ENCODE data around the gene NAXD.

The NAXD gene

GRCh38 chr13:110638814-110639806 lies 23.8 kb downstream of the NAXD start:
- Histone ChIP-seq H3K4me1 (ENCODE audit: control insufficient read depth, insufficient read depth, low read length, poor library complexity, severe bottlenecking) (no peaks in the 10 kb centered on the region), H3K36me3 (ENCODE audit: control insufficient read depth, insufficient read depth, low read length) (peaks cover 64% of the 10 kb centered on the region), H3K9me3 (ENCODE audit: control insufficient read depth, low read length) (no peaks in the 10 kb centered on the region), H3K27ac (ENCODE audit: low read depth, low read length, severe bottlenecking) (no peak overlapping the region), H3K4me3 (ENCODE audit: extremely low read depth, insufficient read depth, low read length, poor library complexity, severe bottlenecking) (no peak overlapping the region)
- WGBS, 2 experiments (ENCODE audit: insufficient coverage in 2 of 2): 94 to 95% methylated on average over 37 to 38 of the region's 39 CpGs

DNA sequence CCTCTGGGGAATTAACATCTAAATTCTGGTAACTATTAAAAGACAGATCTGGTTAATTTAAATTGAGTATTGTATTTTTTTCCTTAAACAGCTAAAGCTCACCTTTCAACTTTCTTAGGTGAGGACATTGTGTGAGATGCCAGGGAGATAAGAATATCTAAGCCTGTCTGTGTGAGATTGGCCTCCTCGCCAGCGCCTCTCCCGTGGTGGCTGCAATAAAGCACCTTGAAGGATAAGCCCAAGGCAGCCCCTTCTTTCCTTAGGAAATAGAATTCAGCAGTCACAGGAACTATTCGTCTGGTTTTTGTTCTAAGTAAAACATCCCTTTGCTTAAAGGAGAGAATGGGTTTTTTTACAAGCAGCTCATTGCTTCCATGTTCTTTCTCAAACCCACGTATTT lies 24.6 kb downstream of the NAXD start:
- WGBS, 2 experiments (ENCODE audit: insufficient coverage in 2 of 2): 91 to 96% methylated on average over 5 of the region's 5 CpGs
- Histone ChIP-seq H3K4me3 (ENCODE audit: extremely low read depth, insufficient read depth, low read length, poor library complexity, severe bottlenecking) (no peak overlapping the region), H3K27ac (ENCODE audit: low read depth, low read length, severe bottlenecking) (no peak overlapping the region), H3K36me3 (ENCODE audit: control insufficient read depth, insufficient read depth, low read length) (peaks cover 63% of the 10 kb centered on the region), H3K9me3 (ENCODE audit: control insufficient read depth, low read length) (no peaks in the 10 kb centered on the region), H3K4me1 (ENCODE audit: control insufficient read depth, insufficient read depth, low read length, poor library complexity, severe bottlenecking) (peaks cover 5% of the 10 kb centered on the region)

DNA sequence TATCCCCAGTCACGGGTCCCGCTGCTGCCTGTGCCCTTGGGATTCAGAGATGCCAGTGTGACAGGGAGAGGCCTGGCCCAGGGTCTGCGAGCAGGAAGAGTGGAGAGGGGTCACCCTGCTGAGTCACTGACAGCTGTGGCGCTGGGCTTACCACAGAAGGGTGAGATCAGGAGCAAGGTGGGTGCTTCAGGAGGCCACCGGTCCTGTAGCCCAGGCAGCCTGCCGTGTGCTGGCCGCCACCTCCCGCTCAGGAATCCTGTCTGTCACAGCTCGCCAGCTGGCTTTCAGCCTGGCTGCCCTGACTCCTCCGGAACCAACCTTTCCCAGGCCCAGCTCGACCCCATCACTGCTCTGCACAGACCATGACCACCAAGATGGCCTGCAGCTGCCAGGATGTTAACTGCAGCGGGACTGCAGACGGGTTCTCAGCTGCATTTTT lies 25.3 kb downstream of the NAXD start:
- no peaks in the 10 kb centered on the region for H3K9me3 ChIP-seq (ENCODE audit: control insufficient read depth, low read length)
- H3K4me3 ChIP-seq (ENCODE audit: extremely low read depth, insufficient read depth, low read length, poor library complexity, severe bottlenecking): no peak overlapping the region
- no peak overlapping the region for H3K27ac ChIP-seq (ENCODE audit: low read depth, low read length, severe bottlenecking)
- WGBS, 2 experiments (ENCODE audit: insufficient coverage in 2 of 2): 92 to 94% methylated on average over 10 of the region's 13 CpGs
- peaks cover 56% of the 10 kb centered on the region for H3K36me3 ChIP-seq (ENCODE audit: control insufficient read depth, insufficient read depth, low read length)
- peaks cover 5% of the 10 kb centered on the region for H3K4me1 ChIP-seq (ENCODE audit: control insufficient read depth, insufficient read depth, low read length, poor library complexity, severe bottlenecking)

GRCh38 chr13:110641055-110642015 lies 26.0 kb downstream of the NAXD start:
- 89 to 93% methylated on average over 19 to 24 of the region's 29 CpGs for WGBS, 2 experiments (ENCODE audit: insufficient coverage in 2 of 2)
- H3K9me3 ChIP-seq (ENCODE audit: control insufficient read depth, low read length): no peaks in the 10 kb centered on the region
- peaks cover 49% of the 10 kb centered on the region for H3K36me3 ChIP-seq (ENCODE audit: control insufficient read depth, insufficient read depth, low read length)
- no peak overlapping the region for H3K4me3 ChIP-seq (ENCODE audit: extremely low read depth, insufficient read depth, low read length, poor library complexity, severe bottlenecking)
- peaks cover 5% of the 10 kb centered on the region for H3K4me1 ChIP-seq (ENCODE audit: control insufficient read depth, insufficient read depth, low read length, poor library complexity, severe bottlenecking)
- H3K27ac ChIP-seq (ENCODE audit: low read depth, low read length, severe bottlenecking): peak overlapping the region; percentile 16

- peaks cover 5% of the 10 kb centered on the region for H3K4me1 ChIP-seq (ENCODE audit: control insufficient read depth, insufficient read depth, low read length, poor library complexity, severe bottlenecking)
- 95 to 96% methylated on average over 33 to 40 of the region's 40 CpGs for WGBS, 2 experiments (ENCODE audit: insufficient coverage in 2 of 2)
- no peak overlapping the region for H3K4me3 ChIP-seq (ENCODE audit: extremely low read depth, insufficient read depth, low read length, poor library complexity, severe bottlenecking)
- H3K27ac ChIP-seq (ENCODE audit: low read depth, low read length, severe bottlenecking): no peak overlapping the region
- H3K9me3 ChIP-seq (ENCODE audit: control insufficient read depth, low read length): no peaks in the 10 kb centered on the region
- H3K36me3 ChIP-seq (ENCODE audit: control insufficient read depth, insufficient read depth, low read length): peaks cover 39% of the 10 kb centered on the region
These were observed 27.1 kb downstream of the NAXD start for GRCh38 chr13:110642291-110642981.

DNA sequence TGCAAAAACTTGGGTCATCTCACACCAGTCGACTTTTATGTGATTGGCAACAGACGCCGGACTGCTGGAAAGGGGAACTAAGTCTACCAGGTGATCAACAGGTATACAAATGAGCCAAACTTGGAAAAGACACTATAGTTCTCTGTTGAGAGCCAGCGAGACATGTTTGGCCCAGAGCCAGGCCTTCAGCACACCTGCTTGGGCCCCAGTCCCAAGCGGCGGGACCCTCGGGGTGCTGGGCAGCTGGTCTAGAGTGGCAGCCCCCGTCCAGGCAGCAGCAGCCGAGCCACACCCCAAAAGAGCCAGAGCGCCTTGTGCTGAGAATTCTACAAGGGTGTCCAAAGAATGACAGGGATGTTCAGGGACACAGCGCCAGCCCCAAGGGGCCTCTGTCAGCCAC lies 28.0 kb downstream of the NAXD start:
- Histone ChIP-seq H3K4me3 (ENCODE audit: extremely low read depth, insufficient read depth, low read length, poor library complexity, severe bottlenecking) (no peak overlapping the region), H3K36me3 (ENCODE audit: control insufficient read depth, insufficient read depth, low read length) (peaks cover 32% of the 10 kb centered on the region), H3K27ac (ENCODE audit: low read depth, low read length, severe bottlenecking) (no peak overlapping the region), H3K4me1 (ENCODE audit: control insufficient read depth, insufficient read depth, low read length, poor library complexity, severe bottlenecking) (peaks cover 5% of the 10 kb centered on the region), H3K9me3 (ENCODE audit: control insufficient read depth, low read length) (no peaks in the 10 kb centered on the region)
- 93 to 95% methylated on average over 11 of the region's 11 CpGs for WGBS, 2 experiments (ENCODE audit: insufficient coverage in 2 of 2)

GRCh38 chr13:110643768-110644421 lies 28.6 kb downstream of the NAXD start:
- WGBS, 2 experiments (ENCODE audit: insufficient coverage in 2 of 2): 94 to 97% methylated on average over 11 of the region's 13 CpGs
- no peak overlapping the region for H3K4me3 ChIP-seq (ENCODE audit: extremely low read depth, insufficient read depth, low read length, poor library complexity, severe bottlenecking)
- peaks cover 5% of the 10 kb centered on the region for H3K4me1 ChIP-seq (ENCODE audit: control insufficient read depth, insufficient read depth, low read length, poor library complexity, severe bottlenecking)
- no peak overlapping the region for H3K27ac ChIP-seq (ENCODE audit: low read depth, low read length, severe bottlenecking)
- H3K36me3 ChIP-seq (ENCODE audit: control insufficient read depth, insufficient read depth, low read length): peaks cover 32% of the 10 kb centered on the region
- H3K9me3 ChIP-seq (ENCODE audit: control insufficient read depth, low read length): no peaks in the 10 kb centered on the region

- Histone ChIP-seq H3K27ac (ENCODE audit: low read depth, low read length, severe bottlenecking) (no peak overlapping the region), H3K36me3 (ENCODE audit: control insufficient read depth, insufficient read depth, low read length) (peaks cover 31% of the 10 kb centered on the region)
These were observed 29.7 kb downstream of the NAXD start for GRCh38 chr13:110644892-110645521.

DNA sequence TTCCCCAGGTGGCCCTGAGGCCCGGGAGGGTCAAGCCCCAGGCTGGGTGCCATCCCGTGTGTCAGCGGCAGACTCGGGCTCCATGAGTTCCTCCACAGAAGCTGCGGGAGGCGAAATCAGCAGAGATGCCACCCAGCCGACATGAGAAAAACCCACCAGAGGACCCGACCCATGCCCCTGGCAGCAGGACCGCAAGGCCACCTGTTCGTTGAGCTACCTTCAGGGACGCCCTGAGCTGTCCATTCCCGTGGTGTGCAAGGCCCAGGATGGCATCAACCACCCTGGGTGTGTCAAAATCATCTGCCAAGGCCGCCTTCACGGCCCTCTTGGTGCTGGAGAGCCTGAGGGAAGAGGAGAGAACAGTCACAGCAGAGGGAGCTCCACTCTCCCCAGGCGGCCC lies 30.4 kb downstream of the NAXD start:
- H3K27ac ChIP-seq (ENCODE audit: low read depth, low read length, severe bottlenecking): no peak overlapping the region
- H3K36me3 ChIP-seq (ENCODE audit: control insufficient read depth, insufficient read depth, low read length): peaks cover 31% of the 10 kb centered on the region
- WGBS, 2 experiments (ENCODE audit: insufficient coverage in 2 of 2): 94 to 98% methylated on average over 8 to 14 of the region's 15 CpGs
- no peaks in the 10 kb centered on the region for H3K9me3 ChIP-seq (ENCODE audit: control insufficient read depth, low read length)
- no peak overlapping the region for H3K4me3 ChIP-seq (ENCODE audit: extremely low read depth, insufficient read depth, low read length, poor library complexity, severe bottlenecking)
- peaks cover 5% of the 10 kb centered on the region for H3K4me1 ChIP-seq (ENCODE audit: control insufficient read depth, insufficient read depth, low read length, poor library complexity, severe bottlenecking)

More at GRCh38 chr13:110644892-110645521, 29.7 kb downstream of the NAXD start:
- H3K9me3 ChIP-seq (ENCODE audit: control insufficient read depth, low read length): no peaks in the 10 kb centered on the region
- peaks cover 5% of the 10 kb centered on the region for H3K4me1 ChIP-seq (ENCODE audit: control insufficient read depth, insufficient read depth, low read length, poor library complexity, severe bottlenecking)
- H3K4me3 ChIP-seq (ENCODE audit: extremely low read depth, insufficient read depth, low read length, poor library complexity, severe bottlenecking): no peak overlapping the region
- WGBS, 2 experiments (ENCODE audit: insufficient coverage in 2 of 2): 41 to 58% methylated on average over 23 to 25 of the region's 28 CpGs
